Measurements from ENCODE around the gene MEIS1.

- no peak for TF ChIP-seq CTCF (IDR thresholded peaks at IDR 0.05; ENCODE audit: low read length)
- TF ChIP-seq EZH2 (optimal IDR thresholded peaks at IDR 0.05; ENCODE audit: low read depth, low read length), result no peak
- TF ChIP-seq EZH2phosphoT487 (IDR thresholded peaks at IDR 0.05; ENCODE audit: low read length), result no peak
These were observed 147.4 kb downstream of the MEIS1 start for GRCh38 chr2:66582104-66582986.
